Naive thymus-derived CD4-positive, alpha-beta T cell (primary cell): ENCODE measurements around the gene PAX7. TPM values are rescaled to one million over a fixed set of nuclear protein-coding genes. Genes with fewer than 3 reads are reported as not detected.
"Not testable (repeated sequence)": the region's sequence is repeated elsewhere in the genome, so short reads cannot be mapped to it uniquely, and the experiment has no call there.

Source experiments
- ATAC-seq: fragments of 150-1000 bp; cut with Tn5 transposase; 2 replicates; pipeline ENCODE4 v1.10.0; 2021; ENCODE audit warnings: mild to moderate bottlenecking, moderate library complexity
- CTCF ChIA-PET: fragments of 350-600 bp; sonication (Branson Sonifier 250); formaldehyde crosslinking; loops from one replicate; lab custom pipeline; 2021; ENCODE audit warnings: antibody characterized with exemption; lab: Charles Lee
- POLR2A ChIA-PET: fragments of 350-600 bp; sonication (Branson Sonifier 250); formaldehyde crosslinking; loops from one replicate; lab custom pipeline; 2021; ENCODE audit warnings: antibody characterized with exemption, inconsistent platforms; lab: Charles Lee
- DNase-seq, 9 donors: peaks; one replicate each; pipeline versions ENCODE4 v3.0.0 to v3.0.0-alpha.2; 2020 to 2022; ENCODE audit warnings: mixed read lengths in 1 of 9
- H3K27ac ChIP-seq: one replicate; pipeline ENCODE4 v1.7.0; 2013; ENCODE audit warnings: mild to moderate bottlenecking, low read depth, low read length, moderate library complexity
- H3K27me3 ChIP-seq, 2 donors: one replicate each; pipeline ENCODE4 v1.7.0; 2013; ENCODE audit warnings: low read length in 2 of 2, mild to moderate bottlenecking in 2 of 2, moderate library complexity in 2 of 2; ENCODE audit not compliant: control insufficient read depth in 2 of 2, insufficient read depth in 2 of 2
- H3K36me3 ChIP-seq, 3 experiments: 1 replicate in 2 of 3; 2 replicates in 1 of 3; pipeline ENCODE4 v1.7.0; 2013; ENCODE audit warnings: low read length in 3 of 3, mild to moderate bottlenecking in 3 of 3, moderate library complexity in 1 of 3; ENCODE audit not compliant: insufficient read depth in 3 of 3, control insufficient read depth in 2 of 3
- H3K4me1 ChIP-seq, 2 donors: one replicate each; pipeline ENCODE4 v1.7.0; 2013; ENCODE audit warnings: low read length in 2 of 2, mild to moderate bottlenecking in 2 of 2, moderate library complexity in 1 of 2; ENCODE audit not compliant: control insufficient read depth in 2 of 2, insufficient read depth in 2 of 2
- H3K4me3 ChIP-seq: 2 replicates; pipeline ENCODE4 v1.7.0; 2013; ENCODE audit warnings: mild to moderate bottlenecking, low read length
- H3K9me3 ChIP-seq, 3 experiments: 1 replicate in 2 of 3; 2 replicates in 1 of 3; pipeline ENCODE4 v1.7.0; 2013; ENCODE audit warnings: low read length in 3 of 3; ENCODE audit not compliant: control insufficient read depth in 2 of 3
- H3K27ac Mint-ChIP-seq, 9 donors: one replicate each; pipeline ENCODE4 v1.8.0; 2020 to 2022; ENCODE audit warnings: mixed read lengths in 9 of 9, mild to moderate bottlenecking in 8 of 9, moderate library complexity in 5 of 9, inconsistent platforms in 2 of 9
- H3K27me3 Mint-ChIP-seq, 5 donors: one replicate each; pipeline ENCODE4 v1.8.0; 2021 to 2022; ENCODE audit warnings: mixed read lengths in 5 of 5, mild to moderate bottlenecking in 1 of 5
- H3K36me3 Mint-ChIP-seq, 5 donors: one replicate each; pipeline ENCODE4 v1.8.0; 2020 to 2022; ENCODE audit warnings: mixed read lengths in 5 of 5, mild to moderate bottlenecking in 3 of 5, inconsistent platforms in 1 of 5
- H3K4me1 Mint-ChIP-seq, 7 donors: one replicate each; pipeline ENCODE4 v1.8.0; 2020 to 2022; ENCODE audit warnings: mixed read lengths in 7 of 7, mild to moderate bottlenecking in 3 of 7, inconsistent platforms in 1 of 7
- H3K4me3 Mint-ChIP-seq, 10 donors: one replicate each; pipeline ENCODE4 v1.8.0; 2020 to 2022; ENCODE audit warnings: mild to moderate bottlenecking in 10 of 10, mixed read lengths in 10 of 10, moderate library complexity in 6 of 10, inconsistent platforms in 2 of 10
- H3K9me3 Mint-ChIP-seq, 11 donors: one replicate each; pipeline ENCODE4 v1.8.0; 2020 to 2022; ENCODE audit warnings: mixed read lengths in 11 of 11, mild to moderate bottlenecking in 4 of 11, inconsistent platforms in 1 of 11, moderate library complexity in 1 of 11
- intact Hi-C, 2 donors: fragments of 100-400 bp; cut with micrococcal nuclease; formaldehyde crosslinking; loops; one replicate each; pipeline ENCODE4 v1.15.1; 2023
- polyA plus RNA-seq, 2 donors: library from polyadenylated mRNA; unstranded; fragments of 300-500 nt; fragmentation: Illumina TruSeq; gene quantifications; one replicate each; pipeline ENCODE4 v1.2.3, GENCODE V29; 2021
- total RNA-seq, 6 experiments: library from RNA in 5 of 6; stranded (reverse) in 5 of 6; gene quantifications; 1 replicate in 5 of 6; 2 replicates in 1 of 6; pipeline ENCODE4 v1.2.3 and lab custom pipeline; 2021 to 2026

The PAX7 gene
- total RNA-seq: not detected
- polyA plus RNA-seq: not detected
- total RNA-seq (lab: John Stamatoyannopoulos, UW): not detected

DNA sequence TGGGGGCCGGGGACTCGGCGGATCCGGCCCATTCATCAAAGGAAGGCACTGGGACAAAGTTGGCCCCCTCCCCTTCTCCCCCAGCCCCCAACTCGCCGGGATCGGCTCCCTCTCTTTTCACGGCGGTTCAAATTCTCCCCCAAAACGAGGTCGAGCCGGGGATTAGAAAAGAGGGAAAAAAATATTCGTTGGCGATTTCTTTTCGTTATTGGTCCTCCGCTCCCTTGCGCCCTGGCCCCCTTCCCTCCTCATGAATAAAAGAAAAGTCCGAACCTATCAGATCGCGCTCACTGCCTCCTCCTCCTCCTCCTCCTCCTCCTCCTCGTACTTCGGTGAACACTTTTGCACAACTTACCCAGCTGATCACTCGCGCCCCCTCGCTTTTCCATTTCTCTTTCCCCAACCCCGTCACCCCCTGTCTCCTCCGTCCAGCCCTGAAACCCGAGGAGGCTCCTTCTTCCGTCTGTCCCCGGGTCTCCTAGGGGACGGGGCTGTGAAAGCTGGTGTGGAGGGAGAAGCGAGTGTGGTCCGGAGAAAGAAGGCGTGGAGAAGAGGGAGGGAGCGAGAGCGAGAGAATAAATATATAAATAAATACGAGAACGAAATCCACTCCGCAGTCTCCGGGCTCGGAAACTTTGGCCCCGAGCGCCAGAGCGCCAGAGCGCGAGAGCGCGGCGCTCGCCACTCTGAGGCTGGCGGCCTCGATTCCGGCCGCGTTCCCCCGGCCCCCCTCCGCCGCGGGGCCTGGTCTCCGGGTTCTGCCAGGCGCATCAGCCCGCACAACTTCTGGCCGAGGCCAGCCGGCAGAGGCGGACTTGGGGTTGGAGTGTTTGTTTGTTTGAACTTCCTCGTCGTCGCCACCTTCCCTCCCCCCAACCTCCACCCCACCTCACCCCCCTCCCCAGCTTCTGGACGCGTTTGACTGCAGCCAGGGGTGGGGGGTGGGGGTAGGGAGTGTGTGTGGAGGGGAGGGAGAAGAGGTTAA is at the start of gene PAX7:
Gene PAX7 (plus strand): TSS at position 336 of the 985 bp plus-strand sequence. CDS start 758 bp downstream, outside the sequence.
- ChIA-PET CTCF (no interaction called here), POLR2A (no interaction called here)
- Mint-ChIP-seq H3K36me3 (peaks cover 0 to 6% (median 4%) of the 10 kb centered on the region in 5 donors), H3K4me3 (peak within 1 kb of the TSS; percentile 27 to 75 (median 64)), H3K4me1 (peaks cover 3 to 47% (median 33%) of the 10 kb centered on the region in 7 donors), H3K27ac (peak within 1 kb of the TSS in 1 of 9 donors; percentile 91), H3K27me3 (peaks cover 85 to 94% (median 92%) of the 10 kb centered on the region in 5 donors), H3K9me3 (peaks cover 0 to 4% (median 0%) of the 10 kb centered on the region in 11 donors)
- ATAC-seq (no peak), DNase-seq (no peak)
- Histone ChIP-seq H3K27ac (no peak within 1 kb of the TSS), H3K4me1 (peaks cover 0 to 8% of the 10 kb centered on the region in 2 donors), H3K36me3 (no peaks in the 10 kb centered on the region), H3K27me3 (peaks cover 0 to 55% of the 10 kb centered on the region in 2 donors), H3K4me3 (no peak within 1 kb of the TSS), H3K9me3 (no peaks in the 10 kb centered on the region)
- intact Hi-C loops: loop anchor here (2.0 kb wide), 1 partner anchor 14 kb away; no protein-coding TSS in a partner anchor

DNA sequence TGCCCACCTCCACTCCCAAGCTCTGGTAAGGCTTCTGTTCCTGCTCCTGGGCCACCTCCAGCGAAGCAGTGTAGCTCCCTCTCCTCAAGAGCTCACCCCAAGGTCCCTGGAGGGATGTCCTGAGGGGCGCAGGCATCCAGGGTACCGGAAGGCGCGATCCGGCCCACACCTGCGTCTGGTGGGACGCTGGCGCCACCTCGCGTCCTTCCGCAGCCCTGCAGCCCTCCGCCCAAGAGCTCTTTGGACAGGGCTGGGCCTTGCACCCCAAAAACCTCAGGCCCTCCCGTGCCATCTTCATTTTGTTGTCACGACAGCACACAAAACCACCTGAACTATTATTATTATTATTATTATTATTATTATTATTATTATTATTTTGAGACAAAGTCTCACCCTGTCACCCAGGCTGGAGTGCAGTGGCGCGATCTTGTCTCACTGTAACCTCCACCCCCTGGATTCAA is 49.2 kb upstream of the PAX7 start:
- no peak overlapping the region for H3K4me3 ChIP-seq
- Mint-ChIP-seq H3K9me3 (peaks cover 0 to 4% (median 0%) of the 10 kb centered on the region in 11 donors), H3K27ac (no peak overlapping the region), H3K27me3 (peaks cover 3 to 25% (median 17%) of the 10 kb centered on the region in 5 donors), H3K4me1 (no peaks in the 10 kb centered on the region), H3K36me3 (no peaks in the 10 kb centered on the region), H3K4me3 (no peak overlapping the region)
- no peaks in the 10 kb centered on the region for H3K4me1 ChIP-seq
- H3K27ac ChIP-seq: no peak overlapping the region
- H3K27me3 ChIP-seq: no peaks in the 10 kb centered on the region
- POLR2A ChIA-PET: no interaction called here
- DNase-seq (peak in 4 of 9 donors; percentile 12 to 56 (median 22)), ATAC-seq (no peak)
- intact Hi-C loops: no loop called here
- CTCF ChIA-PET: interaction anchor here (0.9 kb wide), 1 partner anchor 920 kb away, joined by 3 read pairs; no protein-coding TSS in a partner anchor
- H3K36me3 ChIP-seq: no peaks in the 10 kb centered on the region
- no peaks in the 10 kb centered on the region for H3K9me3 ChIP-seq

DNA sequence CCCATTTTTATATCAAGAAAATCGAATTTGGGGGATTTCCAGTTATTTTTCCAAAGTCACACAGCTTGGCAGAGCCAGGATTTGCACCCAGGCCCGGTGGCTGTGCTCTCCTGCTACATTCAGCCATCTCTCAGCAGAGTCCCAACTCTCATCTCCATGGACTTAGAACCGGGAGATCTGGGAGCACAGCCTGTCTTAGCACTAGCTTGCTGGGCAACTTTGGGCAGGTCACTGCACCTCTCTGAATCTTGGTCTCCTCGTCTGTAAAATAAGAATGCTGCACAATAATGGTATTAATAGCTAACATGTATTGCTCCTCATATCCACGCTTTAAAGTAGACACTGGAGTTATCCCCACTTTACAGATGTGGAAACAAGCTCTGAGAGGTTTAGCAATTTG is 47.8 kb upstream of the PAX7 start:
- CTCF ChIA-PET: interaction anchor here (0.6 kb wide), 1 partner anchor 1319 kb away, joined by 3 read pairs; no protein-coding TSS in a partner anchor
- ATAC-seq: no peak

DNA sequence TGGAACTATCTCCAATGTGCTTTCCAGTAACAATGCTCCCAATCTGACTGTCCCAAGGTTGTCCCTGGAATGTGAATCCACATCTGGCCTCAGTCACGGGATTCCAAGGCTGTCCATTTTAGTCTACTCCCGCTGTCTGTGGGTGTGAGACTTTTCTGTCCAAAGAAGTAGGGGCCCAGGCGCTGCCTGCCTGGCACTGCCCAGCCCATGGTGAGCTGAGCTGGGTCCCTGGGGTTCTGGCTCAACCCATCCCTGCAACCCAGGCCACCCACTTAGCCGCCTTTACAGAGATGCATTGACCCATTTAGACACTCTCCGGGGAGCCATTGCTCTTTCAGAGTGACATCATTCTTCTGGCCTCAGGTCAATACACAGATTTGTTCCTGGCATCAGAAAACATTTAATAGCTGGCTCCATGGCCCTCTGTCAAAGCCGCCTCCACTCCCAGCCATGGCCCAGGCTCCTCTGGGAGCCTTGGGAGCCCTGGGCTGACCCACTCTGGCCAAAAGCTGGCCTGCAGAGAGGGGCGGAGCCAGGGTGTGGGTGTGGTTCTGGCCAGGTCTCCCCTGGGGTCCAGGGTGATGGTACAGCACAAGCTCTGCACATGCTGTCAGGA is 47.2 kb upstream of the PAX7 start:
- peaks cover 0 to 4% of the 10 kb centered on the region in 2 donors for H3K27me3 ChIP-seq
- intact Hi-C loops: no loop called here
- Mint-ChIP-seq H3K27me3 (peaks cover 9 to 29% (median 24%) of the 10 kb centered on the region in 5 donors), H3K27ac (no peak overlapping the region), H3K9me3 (peaks cover 0 to 4% (median 0%) of the 10 kb centered on the region in 11 donors), H3K4me3 (no peak overlapping the region), H3K4me1 (no peaks in the 10 kb centered on the region), H3K36me3 (no peaks in the 10 kb centered on the region)
- H3K36me3 ChIP-seq: no peaks in the 10 kb centered on the region
- H3K4me1 ChIP-seq: no peaks in the 10 kb centered on the region
- POLR2A ChIA-PET: no interaction called here
- CTCF ChIA-PET: no interaction called here
- no peak overlapping the region for H3K4me3 ChIP-seq
- H3K9me3 ChIP-seq: no peaks in the 10 kb centered on the region
- no peak for ATAC-seq
- no peak for DNase-seq
- H3K27ac ChIP-seq: no peak overlapping the region

More for the DNA sequence above, 47.8 kb upstream of the PAX7 start:
- Mint-ChIP-seq H3K4me3 (no peak overlapping the region), H3K4me1 (no peaks in the 10 kb centered on the region), H3K27me3 (peaks cover 6 to 25% (median 20%) of the 10 kb centered on the region in 5 donors), H3K27ac (no peak overlapping the region), H3K9me3 (peaks cover 0 to 4% (median 0%) of the 10 kb centered on the region in 11 donors), H3K36me3 (no peaks in the 10 kb centered on the region)
- Histone ChIP-seq H3K4me3 (no peak overlapping the region), H3K9me3 (no peaks in the 10 kb centered on the region), H3K36me3 (no peaks in the 10 kb centered on the region), H3K27ac (no peak overlapping the region), H3K27me3 (peaks cover 0 to 4% of the 10 kb centered on the region in 2 donors), H3K4me1 (no peaks in the 10 kb centered on the region)
- no peak for DNase-seq
- POLR2A ChIA-PET: no interaction called here
- intact Hi-C loops: no loop called here

DNA sequence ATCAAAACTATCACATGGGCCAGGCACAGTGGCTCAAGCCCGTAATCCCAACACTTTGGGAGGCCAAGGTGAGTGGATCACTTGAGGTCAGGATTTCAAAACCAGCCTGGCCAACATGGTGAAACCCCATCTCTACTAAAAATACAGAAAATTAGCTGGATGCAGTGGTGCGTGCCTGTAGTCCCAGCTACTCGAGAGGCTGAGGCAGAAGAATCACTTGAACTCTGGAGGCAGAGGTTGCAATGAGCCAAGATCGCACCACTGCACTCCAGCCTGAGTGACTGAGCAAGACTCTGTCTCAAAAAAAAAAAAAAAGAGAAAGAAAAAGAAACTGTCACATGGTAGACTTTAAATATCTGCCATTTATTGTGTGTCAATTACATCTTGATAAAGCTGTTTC is 44.6 kb upstream of the PAX7 start:
- H3K27ac Mint-ChIP-seq, H3K9me3 Mint-ChIP-seq, H3K27ac ChIP-seq, CTCF ChIA-PET, H3K36me3 ChIP-seq, H3K4me1 Mint-ChIP-seq, H3K4me3 ChIP-seq, ATAC-seq, intact Hi-C loops, H3K36me3 Mint-ChIP-seq, H3K27me3 ChIP-seq, DNase-seq, H3K4me1 ChIP-seq, H3K4me3 Mint-ChIP-seq, POLR2A ChIA-PET, H3K9me3 ChIP-seq: not testable (repeated sequence)
- H3K27me3 Mint-ChIP-seq: peaks cover 11 to 40% (median 24%) of the 10 kb centered on the region in 5 donors

DNA sequence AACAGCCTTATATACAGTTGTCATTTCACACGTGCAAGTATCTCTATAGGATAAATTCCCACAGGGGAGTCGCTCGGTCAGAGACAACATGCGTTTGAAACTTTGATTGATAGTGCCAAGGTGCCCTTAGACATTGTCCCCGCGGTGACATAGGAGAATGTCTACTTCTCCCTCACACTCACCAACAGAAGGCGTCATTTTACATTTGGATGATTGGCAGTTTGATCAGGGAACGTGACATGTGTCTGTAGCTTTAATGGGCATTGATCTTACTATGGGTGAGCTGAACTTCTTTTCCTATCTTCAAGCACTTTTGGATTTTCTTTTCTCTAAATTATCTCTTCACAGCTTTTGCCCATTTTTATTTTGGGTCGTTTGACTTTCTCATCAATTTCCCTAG is 42.6 kb upstream of the PAX7 start:
- Histone ChIP-seq H3K4me3 (no peak overlapping the region), H3K36me3 (no peaks in the 10 kb centered on the region), H3K9me3 (no peaks in the 10 kb centered on the region), H3K27me3 (peaks cover 0 to 4% of the 10 kb centered on the region in 2 donors), H3K4me1 (no peaks in the 10 kb centered on the region), H3K27ac (no peak overlapping the region)
- Mint-ChIP-seq H3K9me3 (no peaks in the 10 kb centered on the region), H3K27ac (no peak overlapping the region), H3K36me3 (no peaks in the 10 kb centered on the region), H3K27me3 (peaks cover 11 to 42% (median 29%) of the 10 kb centered on the region in 5 donors), H3K4me1 (no peaks in the 10 kb centered on the region), H3K4me3 (no peak overlapping the region)
- ATAC-seq (no peak), DNase-seq (no peak)
- POLR2A ChIA-PET: no interaction called here
- intact Hi-C loops: no loop called here
- CTCF ChIA-PET: interaction anchor here (1.6 kb wide), 1 partner anchor 9 kb away, joined by 6 read pairs; no protein-coding TSS in a partner anchor
